Activated CD4-positive, alpha-beta T cell treated with anti-CD3 and anti-CD28 coated beads, Interleukin-2, amount 50 U/mL, for 16 hours (primary cell): ENCODE measurements around the gene DENR.
"Not testable (repeated sequence)": the region's sequence is repeated elsewhere in the genome, so short reads cannot be mapped to it uniquely, and the experiment has no call there.

Source experiments
- DNase-seq: peaks from one replicate; pipeline ENCODE4 v3.0.0-alpha.2; 2020

The DENR gene

GRCh38 chr12:122752464-122753318, at the start of gene DENR:
DENR (plus strand) TSS chr12:122752824; CDS start chr12:122753702, 878 bp downstream.
- peak; percentile 100 for DNase-seq

- not testable (repeated sequence) for DNase-seq
These were observed 49.6 kb upstream of the DENR start, which contains the start of gene HCAR2 for GRCh38 chr12:122702890-122703611. HCAR2 (minus strand) TSS chr12:122703357; CDS start chr12:122703283, 74 bp downstream.

DNA sequence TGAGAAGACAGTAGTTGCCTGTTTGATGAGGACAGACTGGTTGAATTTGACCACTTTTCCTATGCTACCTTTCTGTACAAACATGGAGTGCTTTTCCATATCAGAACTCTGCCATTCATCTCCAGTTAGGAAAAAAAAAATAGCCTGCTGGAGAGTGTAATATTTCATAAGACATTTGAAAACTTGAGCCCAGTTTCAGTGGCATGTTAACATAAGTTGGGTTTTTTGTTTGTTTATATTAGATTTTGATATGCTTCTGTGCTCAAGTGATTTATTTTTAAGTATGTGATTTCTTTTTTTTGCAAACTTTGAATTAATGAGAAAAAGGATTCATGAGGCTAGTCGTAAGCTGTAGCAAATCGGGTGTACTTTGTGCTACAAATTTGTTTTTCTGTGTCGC, 48.8 kb upstream of the DENR start:
- DNase-seq = not testable (repeated sequence)

GRCh38 chr12:122709287-122709686, 43.3 kb upstream of the DENR start:
- DNase-seq = not testable (repeated sequence)

GRCh38 chr12:122710341-122710740, 42.3 kb upstream of the DENR start:
- not testable (repeated sequence) for DNase-seq

DNA sequence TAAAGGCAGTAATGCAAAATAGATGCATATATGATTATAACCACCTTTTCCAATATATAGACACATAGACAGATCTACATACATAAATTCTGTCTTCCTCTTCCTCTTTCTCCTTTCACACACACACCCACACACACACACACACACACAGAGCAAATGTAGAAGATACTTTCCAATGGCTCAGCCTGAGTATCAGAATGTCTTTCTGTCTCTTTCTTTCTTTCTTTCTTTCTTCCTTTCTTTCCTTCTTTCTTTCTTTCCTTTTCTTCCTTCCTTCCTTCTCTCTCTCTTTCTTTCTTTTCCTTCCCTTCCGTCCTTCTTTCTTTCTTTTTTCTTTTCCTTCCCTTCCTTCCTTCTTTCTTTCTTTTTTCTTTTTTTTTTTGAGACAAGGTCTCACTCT, 41.4 kb upstream of the DENR start:
- not testable (repeated sequence) for DNase-seq

GRCh38 chr12:122713491-122714188, 39.0 kb upstream of the DENR start:
- DNase-seq = not testable (repeated sequence)

- not testable (repeated sequence) for DNase-seq
These were observed 37.4 kb upstream of the DENR start for GRCh38 chr12:122715211-122715610.

GRCh38 chr12:122716658-122717057, 36.0 kb upstream of the DENR start, which contains the start of gene HCAR3:
HCAR3 (minus strand) TSS chr12:122716811; CDS start chr12:122716737, 74 bp downstream.
- DNase-seq = not testable (repeated sequence)

- DNase-seq = peak; percentile 81
These were observed 31.5 kb upstream of the DENR start for GRCh38 chr12:122721057-122721545.

DNA sequence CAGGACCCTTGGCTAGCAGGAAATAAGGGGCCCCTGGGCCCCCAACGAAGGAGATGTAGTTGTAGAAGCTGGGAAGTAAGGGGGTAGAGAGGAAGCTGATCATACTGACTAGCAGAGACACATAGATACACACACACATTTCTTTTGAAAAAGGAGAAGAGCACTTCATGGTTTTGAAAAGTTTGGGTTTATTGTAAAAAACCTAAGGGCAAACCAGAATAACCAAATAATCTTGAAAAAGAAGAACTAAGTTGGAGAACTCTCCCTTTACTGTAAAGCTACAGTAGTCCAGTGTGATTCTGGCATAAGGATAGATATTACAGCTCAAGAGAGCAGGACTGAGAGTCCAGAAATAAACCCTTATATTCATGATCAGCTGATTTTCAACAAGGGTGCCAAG, 30.2 kb upstream of the DENR start:
- DNase-seq = no peak

DNA sequence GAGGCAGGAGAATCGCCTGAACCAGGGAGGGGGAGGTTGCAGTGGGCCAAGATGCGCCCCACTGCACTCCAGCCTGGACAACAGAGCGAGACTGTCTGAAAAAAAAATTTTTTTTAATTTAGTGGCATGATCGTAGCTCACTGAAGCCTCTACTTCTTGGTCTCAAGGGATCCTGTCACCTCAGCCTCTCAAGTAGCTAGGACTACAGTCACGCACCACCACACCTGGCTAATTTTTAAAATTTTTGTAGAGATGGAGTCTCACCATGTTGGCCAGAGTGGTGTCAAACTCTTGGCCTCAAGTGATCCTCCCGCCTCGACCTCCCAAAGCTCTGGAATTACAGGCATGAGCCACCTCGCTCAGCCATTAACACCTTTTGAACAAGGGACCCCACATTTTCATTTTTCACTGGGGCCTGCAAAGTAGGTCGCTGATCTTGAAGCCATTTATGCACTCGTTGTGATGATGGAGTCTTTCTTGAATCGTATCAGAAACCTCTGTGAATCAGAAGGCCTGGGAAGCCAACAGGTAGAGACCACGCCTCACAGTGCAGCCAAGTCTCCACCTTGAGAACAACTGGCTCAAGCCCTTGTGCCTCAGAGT, 27.9 kb upstream of the DENR start:
- DNase-seq = no peak

GRCh38 chr12:122725452-122726079, 27.1 kb upstream of the DENR start:
- no peak for DNase-seq

GRCh38 chr12:122726080-122726558, 26.5 kb upstream of the DENR start:
- peak; percentile 68 for DNase-seq

- no peak for DNase-seq
These were observed 22.9 kb upstream of the DENR start for GRCh38 chr12:122729583-122730214.

- peak; percentile 84 for DNase-seq
These were observed 22.2 kb upstream of the DENR start, which contains the start of gene HCAR1 for GRCh38 chr12:122730215-122731014. HCAR1 (minus strand) TSS chr12:122730844; CDS start chr12:122730339, 505 bp downstream.

GRCh38 chr12:122732170-122732569, 20.5 kb upstream of the DENR start:
- DNase-seq = peak; percentile 62

GRCh38 chr12:122732611-122733010, 20.0 kb upstream of the DENR start:
- no peak for DNase-seq

GRCh38 chr12:122738571-122738970, 14.1 kb upstream of the DENR start:
- no peak for DNase-seq

- DNase-seq = no peak
These were observed 12.3 kb upstream of the DENR start for GRCh38 chr12:122740351-122740750.
